MCF 10A (cell line): ENCODE measurements around the gene SUSD2. TPM values are rescaled to one million over a fixed set of nuclear protein-coding genes. Genes with fewer than 3 reads are reported as not detected.

Experiments used
- BruUV-seq: library from RNA; stranded (reverse); fragments of 400-500 nt; replicated peaks from 2 replicates; lab custom pipeline; 2021; lab: Mats Ljungman, UMichigan
- CTCF ChIA-PET: fragments of 300-600 bp; sonication (Branson Sonifier 250); formaldehyde crosslinking; extraction: SDS; loops from one replicate; lab custom pipeline; 2021; ENCODE audit warnings: antibody characterized with exemption, inconsistent platforms; lab: Yijun Ruan, JAX
- POLR2A ChIA-PET: fragments of 300-600, 350-650 bp; sonication (Branson Sonifier 250); formaldehyde crosslinking; extraction: SDS; loops from one replicate; lab custom pipeline; 2020; ENCODE audit warnings: antibody characterized with exemption, inconsistent platforms; lab: Yijun Ruan, JAX
- DNase-seq: peaks from one replicate; pipeline ENCODE4 v3.0.0-alpha.2; 2018; ENCODE audit not compliant: unreplicated experiment
- H3K27ac Mint-ChIP-seq: one replicate; pipeline ENCODE4 v1.8.0; 2022; ENCODE audit warnings: mild to moderate bottlenecking, low read depth, mixed read lengths; ENCODE audit not compliant: unreplicated experiment
- H3K27me3 Mint-ChIP-seq: one replicate; pipeline ENCODE4 v1.8.0; 2022; ENCODE audit warnings: mixed read lengths; ENCODE audit not compliant: insufficient read depth, unreplicated experiment
- H3K36me3 Mint-ChIP-seq: one replicate; pipeline ENCODE4 v1.8.0; 2022; ENCODE audit warnings: mild to moderate bottlenecking, moderate library complexity, mixed read lengths; ENCODE audit not compliant: insufficient read depth, unreplicated experiment
- H3K4me1 Mint-ChIP-seq: one replicate; pipeline ENCODE4 v1.8.0; 2022; ENCODE audit warnings: mixed read lengths; ENCODE audit not compliant: insufficient read depth, unreplicated experiment
- H3K4me3 Mint-ChIP-seq: one replicate; pipeline ENCODE4 v1.8.0; 2022; ENCODE audit warnings: mild to moderate bottlenecking, moderate library complexity, mixed read lengths; ENCODE audit not compliant: unreplicated experiment
- H3K9me3 Mint-ChIP-seq: one replicate; pipeline ENCODE4 v1.8.0; 2022; ENCODE audit warnings: mixed read lengths; ENCODE audit not compliant: unreplicated experiment
- intact Hi-C: fragments of 100-400 bp; cut with micrococcal nuclease; formaldehyde crosslinking; loops from 2 replicates; pipeline ENCODE4 v1.14.1; 2022
- total RNA-seq: library from RNA; stranded (reverse); gene quantifications from 2 replicates; pipeline ENCODE4 v1.2.3, GENCODE V29; 2022
- TF ChIP-seq, protein P1 (sequence below): fragments of 200-600 bp; IDR thresholded peaks from one replicate; pipeline ENCODE4 v1.8.0; 2022; ENCODE audit warnings: antibody characterized with exemption, mild to moderate bottlenecking; ENCODE audit not compliant: unreplicated experiment

Gene SUSD2
- total RNA-seq, 1 experiment from 2014 or later = 32.8 TPM

DNA sequence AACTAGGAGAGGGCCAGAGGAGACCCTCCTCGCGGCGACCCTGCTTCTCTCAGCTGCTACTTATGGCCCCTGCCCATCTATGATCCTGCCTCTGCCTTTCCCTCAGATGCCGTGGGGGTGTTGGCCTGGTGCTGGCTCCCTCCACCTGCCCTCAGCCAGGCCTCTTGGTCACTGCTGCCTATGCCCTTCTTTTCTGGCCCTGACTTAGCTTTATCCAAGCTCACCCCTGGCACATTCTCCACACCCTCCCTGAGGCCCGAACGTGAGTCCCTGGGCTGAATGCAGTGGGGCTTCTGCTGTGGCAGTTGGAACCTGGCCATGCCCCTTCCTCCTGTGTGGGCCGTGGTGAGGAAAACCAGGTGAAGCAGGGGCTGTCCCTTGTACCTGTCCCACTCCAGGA is 19.8 kb upstream of the SUSD2 start:
- ChIA-PET CTCF (interaction anchor here (0.7 to 1.4 kb wide), 3 partner anchors 21 to 66 kb away, joined by 3 to 4 read pairs (median 4); no protein-coding TSS in a partner anchor), POLR2A (no interaction called here)
- intact Hi-C loops = no loop called here
- Mint-ChIP-seq H3K4me3 (no peak overlapping the region), H3K27ac (no peak overlapping the region), H3K4me1 (peaks cover 14% of the 10 kb centered on the region), H3K36me3 (peaks cover 6% of the 10 kb centered on the region), H3K9me3 (no peaks in the 10 kb centered on the region), H3K27me3 (no peaks in the 10 kb centered on the region)
- BruUV-seq = no TSS peak
- TF ChIP-seq, protein P1, sequence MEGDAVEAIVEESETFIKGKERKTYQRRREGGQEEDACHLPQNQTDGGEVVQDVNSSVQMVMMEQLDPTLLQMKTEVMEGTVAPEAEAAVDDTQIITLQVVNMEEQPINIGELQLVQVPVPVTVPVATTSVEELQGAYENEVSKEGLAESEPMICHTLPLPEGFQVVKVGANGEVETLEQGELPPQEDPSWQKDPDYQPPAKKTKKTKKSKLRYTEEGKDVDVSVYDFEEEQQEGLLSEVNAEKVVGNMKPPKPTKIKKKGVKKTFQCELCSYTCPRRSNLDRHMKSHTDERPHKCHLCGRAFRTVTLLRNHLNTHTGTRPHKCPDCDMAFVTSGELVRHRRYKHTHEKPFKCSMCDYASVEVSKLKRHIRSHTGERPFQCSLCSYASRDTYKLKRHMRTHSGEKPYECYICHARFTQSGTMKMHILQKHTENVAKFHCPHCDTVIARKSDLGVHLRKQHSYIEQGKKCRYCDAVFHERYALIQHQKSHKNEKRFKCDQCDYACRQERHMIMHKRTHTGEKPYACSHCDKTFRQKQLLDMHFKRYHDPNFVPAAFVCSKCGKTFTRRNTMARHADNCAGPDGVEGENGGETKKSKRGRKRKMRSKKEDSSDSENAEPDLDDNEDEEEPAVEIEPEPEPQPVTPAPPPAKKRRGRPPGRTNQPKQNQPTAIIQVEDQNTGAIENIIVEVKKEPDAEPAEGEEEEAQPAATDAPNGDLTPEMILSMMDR = no peak
- no peak for DNase-seq

DNA sequence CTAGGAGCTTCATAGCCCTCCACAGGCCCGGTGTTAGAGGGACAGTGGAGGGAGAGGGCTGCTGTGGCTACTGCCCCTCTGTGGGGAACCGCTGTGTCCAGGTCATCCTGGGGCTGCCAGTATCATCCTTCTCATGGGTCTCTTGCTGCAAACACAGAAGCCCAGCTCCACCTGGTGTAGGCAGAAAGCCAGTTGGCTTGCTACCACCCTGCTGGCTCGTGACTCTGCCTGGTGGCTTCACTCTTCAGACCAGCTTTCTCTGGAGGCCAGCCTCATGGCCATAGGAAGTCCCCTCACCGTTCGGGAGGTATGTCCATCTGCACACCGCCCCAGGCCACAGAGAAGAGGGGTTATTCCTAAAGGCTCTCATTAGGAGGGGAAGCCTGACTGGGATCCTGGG is 19.4 kb upstream of the SUSD2 start:
- ChIA-PET POLR2A (no interaction called here), CTCF (interaction anchor here (1.0 to 1.4 kb wide), 2 partner anchors 21 to 67 kb away, joined by 4 read pairs; no protein-coding TSS in a partner anchor)
- TF ChIP-seq, protein P1 = no peak
- Mint-ChIP-seq H3K4me1 (peaks cover 14% of the 10 kb centered on the region), H3K9me3 (no peaks in the 10 kb centered on the region), H3K36me3 (peaks cover 6% of the 10 kb centered on the region), H3K4me3 (no peak overlapping the region), H3K27ac (no peak overlapping the region), H3K27me3 (no peaks in the 10 kb centered on the region)
- BruUV-seq = no TSS peak
- intact Hi-C loops = no loop called here
- DNase-seq = no peak

DNA sequence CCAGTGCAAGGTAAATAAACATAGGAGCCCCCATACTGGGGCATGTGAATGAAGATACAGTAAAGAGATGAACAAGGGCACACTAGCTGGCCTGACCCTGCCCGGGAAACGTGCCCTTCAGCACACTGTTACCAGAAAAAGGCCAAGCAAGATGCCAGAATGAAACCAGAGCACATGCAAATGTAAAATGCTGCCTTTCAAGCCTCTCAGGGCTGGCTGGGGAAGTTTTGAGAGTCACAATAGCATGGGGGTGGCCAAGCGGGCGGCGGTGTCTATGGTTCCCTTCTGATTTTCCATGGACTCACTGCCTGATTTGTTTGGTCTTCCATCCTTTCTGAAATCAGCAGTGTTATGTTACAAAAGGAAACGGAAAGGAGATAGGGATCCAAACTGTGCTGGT is 18.9 kb upstream of the SUSD2 start:
- DNase-seq = no peak
- Mint-ChIP-seq H3K9me3 (no peaks in the 10 kb centered on the region), H3K27ac (no peak overlapping the region), H3K4me3 (no peak overlapping the region), H3K4me1 (peaks cover 14% of the 10 kb centered on the region), H3K27me3 (no peaks in the 10 kb centered on the region), H3K36me3 (peaks cover 9% of the 10 kb centered on the region)
- intact Hi-C loops = no loop called here
- ChIA-PET CTCF (no interaction called here), POLR2A (no interaction called here)
- BruUV-seq = no TSS peak
- TF ChIP-seq, protein P1 = no peak

DNA sequence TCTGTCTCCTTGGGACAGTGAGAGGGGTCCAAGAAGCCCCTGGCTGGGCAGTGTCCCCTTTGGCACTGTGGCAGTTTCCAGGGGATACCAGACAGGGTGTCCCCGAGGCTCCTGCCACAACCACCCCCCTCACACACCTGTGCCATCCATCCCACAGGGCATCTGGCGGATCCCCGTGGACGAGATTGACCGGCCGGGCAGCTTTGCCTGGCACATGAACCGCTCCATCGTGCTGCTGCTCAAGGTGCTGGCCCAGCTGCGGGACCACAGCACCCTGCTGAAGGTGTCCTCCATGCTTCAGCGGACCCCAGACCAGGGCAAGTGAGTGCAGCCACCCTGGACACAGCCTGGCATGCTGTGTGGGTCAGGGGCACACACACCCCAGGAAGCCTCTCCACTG is 17.0 kb upstream of the SUSD2 start:
- no peak overlapping the region for H3K4me3 Mint-ChIP-seq
- DNase-seq = no peak
- H3K27me3 Mint-ChIP-seq = no peaks in the 10 kb centered on the region
- peaks cover 9% of the 10 kb centered on the region for H3K4me1 Mint-ChIP-seq
- H3K36me3 Mint-ChIP-seq = peaks cover 19% of the 10 kb centered on the region
- no TSS peak for BruUV-seq
- CTCF ChIA-PET = interaction anchor here (0.6 to 3.0 kb wide), 3 partner anchors 8 to 44 kb away, joined by 3 to 16 read pairs (median 15); no protein-coding TSS in a partner anchor
- TF ChIP-seq, protein P1 = no peak
- no peaks in the 10 kb centered on the region for H3K9me3 Mint-ChIP-seq
- intact Hi-C loops = no loop called here
- POLR2A ChIA-PET = interaction anchor here (0.6 kb wide), 1 partner anchor 161 kb away, joined by 3 read pairs; no protein-coding TSS in a partner anchor
- H3K27ac Mint-ChIP-seq = no peak overlapping the region
